DMS114 treated with DMSO at 0.1 percent for 48 hours (cell line): Measurements from ENCODE around the gene TCAP.

ENCODE experiments used
- DNase-seq: peaks from one replicate; lab custom pipeline; 2025; ENCODE audit not compliant: unreplicated experiment; lab: John Stamatoyannopoulos, UW

Gene TCAP

GRCh38 chr17:39664581-39665561 is at the start of gene TCAP:
Gene TCAP (plus strand): TSS chr17:39665349. CDS start chr17:39665360, 11 bp downstream.
- no peak for DNase-seq

GRCh38 chr17:39615434-39615833 is 49.7 kb upstream of the TCAP start:
- DNase-seq: no peak

- DNase-seq: no peak
Observed at GRCh38 chr17:39617100-39617445, 48.1 kb upstream of the TCAP start.

GRCh38 chr17:39617446-39618245 is 47.5 kb upstream of the TCAP start:
- DNase-seq: no peak

- DNase-seq: no peak
Observed at GRCh38 chr17:39618246-39618913, 46.8 kb upstream of the TCAP start.

GRCh38 chr17:39618956-39619785 is 46.0 kb upstream of the TCAP start:
- DNase-seq: no peak

GRCh38 chr17:39619786-39620101 is 45.4 kb upstream of the TCAP start:
- DNase-seq: no peak

- DNase-seq: peak; percentile 74
Observed at GRCh38 chr17:39621523-39622379, 43.4 kb upstream of the TCAP start.

- DNase-seq: peak; percentile 49
Observed at GRCh38 chr17:39622380-39623006, 42.7 kb upstream of the TCAP start.

- DNase-seq: peak; percentile 16
Observed at GRCh38 chr17:39623356-39623950, 41.7 kb upstream of the TCAP start.

- no peak for DNase-seq
Observed at GRCh38 chr17:39624313-39624712, 40.8 kb upstream of the TCAP start.

GRCh38 chr17:39625198-39625785 is 39.9 kb upstream of the TCAP start:
- no peak for DNase-seq

GRCh38 chr17:39626171-39627046 is 38.7 kb upstream of the TCAP start, which contains the start of gene PPP1R1B:
Gene PPP1R1B (plus strand): TSS chr17:39626952. CDS start chr17:39627393, 441 bp downstream.
- no peak for DNase-seq

- no peak for DNase-seq
Observed at GRCh38 chr17:39627047-39627711, 38.0 kb upstream of the TCAP start.

- DNase-seq: no peak
Observed at GRCh38 chr17:39627712-39628516, 37.2 kb upstream of the TCAP start.
